Breast epithelium (tissue), 4 donors: ENCODE data around the gene KRT24. TPM values are rescaled to one million over a fixed set of nuclear protein-coding genes. Genes with fewer than 3 reads are reported as not detected.

Source experiments
- DNase-seq, 2 donors: peaks; one replicate each; pipeline ENCODE4 v3.0.0-alpha.2; 2019; ENCODE audit warnings: low spot score in 2 of 2
- H3K27ac ChIP-seq, 2 donors: fragments of 200-600 bp; sonication (generic) in 1 of 2; one replicate each; pipeline ENCODE4 v1.5.1; 2016 to 2019; ENCODE audit warnings: mild to moderate bottlenecking in 1 of 2
- H3K27me3 ChIP-seq, 2 donors: fragments of 200-600 bp; sonication (generic) in 1 of 2; one replicate each; pipeline versions ENCODE4 v1.5.1 to v1.6.0; 2017 to 2019; ENCODE audit warnings: control low read depth in 1 of 2, mild to moderate bottlenecking in 1 of 2
- H3K36me3 ChIP-seq: fragments of 200-600 bp; one replicate; pipeline ENCODE4 v1.5.1; 2019
- H3K4me1 ChIP-seq, 2 donors: fragments of 200-600 bp; sonication (generic); one replicate each; pipeline ENCODE4 v1.5.1; 2016 to 2019; ENCODE audit warnings: control low read depth in 1 of 2
- H3K4me3 ChIP-seq, 3 donors: fragments of 200-600 bp; sonication (generic); 1 replicate in 2 of 3; 2 replicates in 1 of 3; pipeline ENCODE4 v1.5.1; 2016 to 2019; ENCODE audit warnings: mild to moderate bottlenecking in 3 of 3, moderate library complexity in 2 of 3
- H3K9me3 ChIP-seq, 2 donors: fragments of 200-600 bp; sonication (generic) in 1 of 2; one replicate each; pipeline ENCODE4 v1.5.1; 2016 to 2019; ENCODE audit warnings: control low read depth in 1 of 2
- POLR2A ChIP-seq: fragments of 450-650 bp; IDR thresholded peaks from one replicate; pipeline ENCODE4 v1.6.1; 2016; ENCODE audit warnings: antibody characterized with exemption, mild to moderate bottlenecking, moderate library complexity
- POLR2AphosphoS5 ChIP-seq, 3 donors: sonication (generic); formaldehyde crosslinking; IDR thresholded peaks; one replicate each; pipeline ENCODE4 v1.6.1; 2017; ENCODE audit warnings: antibody characterized with exemption in 3 of 3
- intact Hi-C: fragments of 100-400 bp; cut with DNase I; formaldehyde crosslinking; loops from one replicate; pipeline ENCODE4 v1.15.1; 2023; ENCODE audit warnings: low total_unique reads
- total RNA-seq, 3 donors: library from RNA; depleted of rRNA; stranded (reverse); fragments of >200 nt; gene quantifications; one replicate each; pipeline ENCODE4 v1.1.0, GENCODE V29; 2016
- TF ChIP-seq, protein P1 (sequence below), 3 donors: fragments of 450-650 bp; IDR thresholded peaks; one replicate each; pipeline ENCODE4 v1.5.1; 2016 to 2017; ENCODE audit warnings: antibody characterized with exemption in 3 of 3, mild to moderate bottlenecking in 3 of 3, moderate library complexity in 3 of 3

KRT24 gene
- total RNA-seq, 3 donors from 2014 or later: not detected

- H3K4me3 ChIP-seq: no peak overlapping the region
- H3K9me3 ChIP-seq: no peaks in the 10 kb centered on the region
- no peak for DNase-seq
- intact Hi-C loops: no loop called here
- H3K36me3 ChIP-seq: no peaks in the 10 kb centered on the region
- TF ChIP-seq, protein P1, sequence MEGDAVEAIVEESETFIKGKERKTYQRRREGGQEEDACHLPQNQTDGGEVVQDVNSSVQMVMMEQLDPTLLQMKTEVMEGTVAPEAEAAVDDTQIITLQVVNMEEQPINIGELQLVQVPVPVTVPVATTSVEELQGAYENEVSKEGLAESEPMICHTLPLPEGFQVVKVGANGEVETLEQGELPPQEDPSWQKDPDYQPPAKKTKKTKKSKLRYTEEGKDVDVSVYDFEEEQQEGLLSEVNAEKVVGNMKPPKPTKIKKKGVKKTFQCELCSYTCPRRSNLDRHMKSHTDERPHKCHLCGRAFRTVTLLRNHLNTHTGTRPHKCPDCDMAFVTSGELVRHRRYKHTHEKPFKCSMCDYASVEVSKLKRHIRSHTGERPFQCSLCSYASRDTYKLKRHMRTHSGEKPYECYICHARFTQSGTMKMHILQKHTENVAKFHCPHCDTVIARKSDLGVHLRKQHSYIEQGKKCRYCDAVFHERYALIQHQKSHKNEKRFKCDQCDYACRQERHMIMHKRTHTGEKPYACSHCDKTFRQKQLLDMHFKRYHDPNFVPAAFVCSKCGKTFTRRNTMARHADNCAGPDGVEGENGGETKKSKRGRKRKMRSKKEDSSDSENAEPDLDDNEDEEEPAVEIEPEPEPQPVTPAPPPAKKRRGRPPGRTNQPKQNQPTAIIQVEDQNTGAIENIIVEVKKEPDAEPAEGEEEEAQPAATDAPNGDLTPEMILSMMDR (IDR thresholded peaks at IDR 0.05): no peak
- TF ChIP-seq POLR2AphosphoS5 (IDR thresholded peaks at IDR 0.05): no peak
- no peak for TF ChIP-seq POLR2A
- H3K27me3 ChIP-seq: no peaks in the 10 kb centered on the region
- H3K27ac ChIP-seq: no peak overlapping the region
- no peaks in the 10 kb centered on the region for H3K4me1 ChIP-seq
Observed at GRCh38 chr17:40658396-40658795, 45.2 kb downstream of the KRT24 start.

DNA sequence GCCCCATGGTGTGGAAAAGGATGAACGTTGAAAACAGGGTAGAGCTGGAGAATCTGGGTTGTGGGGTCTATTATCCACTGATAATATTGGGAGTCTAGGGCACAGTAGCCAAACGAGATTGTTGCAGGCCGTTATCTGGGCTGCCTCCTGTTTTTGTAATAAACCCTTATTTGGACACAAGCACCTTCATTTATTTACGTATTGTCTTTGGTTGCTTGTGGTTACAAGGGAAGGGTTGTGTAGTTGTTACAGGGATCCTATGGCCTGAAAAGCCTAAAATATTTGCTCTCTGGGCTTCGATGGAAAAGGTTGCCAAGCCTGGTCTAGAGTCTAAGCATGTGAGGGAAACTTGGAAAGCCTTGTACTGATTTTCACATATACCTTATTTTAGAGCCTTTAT is 51.6 kb downstream of the KRT24 start:
- no peaks in the 10 kb centered on the region for H3K36me3 ChIP-seq
- no peak for DNase-seq
- intact Hi-C loops: no loop called here
- peaks cover 0 to 6% of the 10 kb centered on the region in 2 donors for H3K4me1 ChIP-seq
- no peaks in the 10 kb centered on the region for H3K9me3 ChIP-seq
- H3K4me3 ChIP-seq: no peak overlapping the region
- no peak overlapping the region for H3K27ac ChIP-seq
- H3K27me3 ChIP-seq: no peaks in the 10 kb centered on the region
- TF ChIP-seq, protein P1 (IDR thresholded peaks at IDR 0.05): no peak
- TF ChIP-seq POLR2A: no peak
- no peak for TF ChIP-seq POLR2AphosphoS5 (IDR thresholded peaks at IDR 0.05)

DNA sequence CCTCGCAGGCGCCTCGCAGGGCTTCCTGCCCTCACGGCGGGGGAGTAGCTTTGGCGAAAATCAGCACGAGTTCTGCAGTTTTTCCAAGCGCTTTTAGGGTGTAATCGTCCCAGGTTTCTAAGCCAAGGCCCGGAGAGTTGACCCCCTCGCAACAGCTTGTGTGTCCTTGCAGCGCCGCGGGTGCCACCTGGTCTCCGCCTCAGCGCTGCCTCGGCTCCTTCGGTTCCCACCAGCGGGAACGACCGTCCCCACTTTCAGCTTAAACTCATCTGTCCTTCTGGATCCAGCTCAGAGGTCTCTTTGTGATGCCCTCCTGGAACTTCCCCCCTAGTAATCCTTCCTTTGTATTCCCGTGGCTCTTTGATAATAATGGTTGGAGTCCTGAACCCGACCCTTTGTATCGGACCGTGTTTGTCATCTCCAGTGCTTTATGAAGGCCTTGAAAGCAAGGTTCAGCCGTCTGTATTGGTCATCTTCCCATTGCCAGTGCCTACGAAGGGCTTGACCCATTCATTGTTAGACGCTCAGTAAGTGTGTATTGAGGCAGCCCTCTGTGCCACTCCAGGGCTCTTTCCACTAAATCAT is 55.1 kb downstream of the KRT24 start:
- H3K9me3 ChIP-seq: no peaks in the 10 kb centered on the region
- no peak for TF ChIP-seq POLR2AphosphoS5 (IDR thresholded peaks at IDR 0.05)
- TF ChIP-seq, protein P1 (IDR thresholded peaks at IDR 0.05): no peak
- no peak for TF ChIP-seq POLR2A
- peaks cover 0 to 17% of the 10 kb centered on the region in 2 donors for H3K4me1 ChIP-seq
- peak overlapping the region; percentile 77 to 92 (median 90) for H3K4me3 ChIP-seq
- H3K36me3 ChIP-seq: no peaks in the 10 kb centered on the region
- no peak for DNase-seq
- H3K27me3 ChIP-seq: no peaks in the 10 kb centered on the region
- intact Hi-C loops: no loop called here
- peak overlapping the region; percentile 99 for H3K27ac ChIP-seq

Other genes with a start within 250 kb of the KRT24 start
- 10 to 100 TPM in 2 of 3 donors, not detected in 1; 30.5 to 52.2 TPM for gene TNS4, start 202.1 kb downstream of the KRT24 start, total RNA-seq
- gene CCR7, start 138.3 kb downstream of the KRT24 start, total RNA-seq: 1 to 10 TPM in 1 of 3 donors, under 1 TPM in 2; 0.16 to 1.0 (median 0.33) TPM
- 100 to 1,000 TPM in 1 of 3 donors, 10 to 100 TPM in 2; 91.4 to 122 (median 98.4) TPM for gene SMARCE1, start 55.9 kb downstream of the KRT24 start, total RNA-seq
- 1 to 10 TPM in 2 of 3 donors, under 1 TPM in 1; 0.80 to 1.3 (median 1.0) TPM for gene KRT222, start 38.6 kb downstream of the KRT24 start, total RNA-seq
- not detected for gene KRT25, start 51.6 kb upstream of the KRT24 start, total RNA-seq
- gene KRT26, start 68.4 kb upstream of the KRT24 start, total RNA-seq: not detected
- not detected for gene KRT27, start 78.8 kb upstream of the KRT24 start, total RNA-seq
- gene KRT28, start 96.2 kb upstream of the KRT24 start, total RNA-seq: not detected
- gene KRT10, start 118.9 kb upstream of the KRT24 start, total RNA-seq: 10 to 100 TPM in 1 of 3 donors, 1 to 10 TPM in 2; 6.2 to 14.7 (median 7.6) TPM
- not detected for gene KRT12, start 163.5 kb upstream of the KRT24 start, total RNA-seq
- gene KRT20, start 181.5 kb upstream of the KRT24 start, total RNA-seq: 1 to 10 TPM in 1 of 3 donors, not detected in 2; 6.6 TPM
- gene KRT23, start 233.9 kb upstream of the KRT24 start, total RNA-seq: 10 to 100 TPM in 2 of 3 donors, not detected in 1; 37.7 to 57.5 TPM